NT2/D1 (cell line): ENCODE measurements around the gene BCL2.

Source experiments
- YY1 ChIP-seq: IDR thresholded peaks from 2 replicates; pipeline ENCODE4 v1.6.1; 2011; ENCODE audit not compliant: insufficient read length, insufficient read depth
- ZNF274 ChIP-seq: IDR thresholded peaks from 2 replicates; pipeline ENCODE4 v1.6.1; 2011; ENCODE audit warnings: mild to moderate bottlenecking, low read depth, low read length

- TF ChIP-seq ZNF274, result no peak
- no peak for TF ChIP-seq YY1
Measured at GRCh38 chr18:63189041-63189440, 130.5 kb downstream of the BCL2 start.
